ENCODE measurements around the gene TNFRSF18.

- TF ChIP-seq CTCF (IDR thresholded peaks at IDR 0.05; ENCODE audit: borderline replicate concordance, extremely low read depth, low read length, poor library complexity, severe bottlenecking) (no peak), EZH2 (IDR thresholded peaks at IDR 0.05; ENCODE audit: borderline replicate concordance, low read depth, low read length, severe bottlenecking) (no peak)
Observed at GRCh38 chr1:1161078-1161682, 45.2 kb downstream of the TNFRSF18 start.
